ENCODE results near the gene ASAP2. TPM values are rescaled to one million over a fixed set of nuclear protein-coding genes. Genes with fewer than 3 reads are reported as not detected.

The ASAP2 gene
- total RNA-seq (2022; extraction: Qiagen RNA extraction), result 37.8 to 48.5 TPM (median 48.2 TPM) in 5 replicates

GRCh38 chr2:9205963-9206948 lies at the start of gene ASAP2:
Gene ASAP2 (plus strand): TSS chr2:9206812. CDS start chr2:9207105, 293 bp downstream.

GRCh38 chr2:9423100-9423921 lies 216.7 kb downstream of the ASAP2 start, which contains the start of the genes CPSF3 and ITGB1BP1:
Gene CPSF3 (plus strand): TSS chr2:9423654. CDS start chr2:9423774, 120 bp downstream.
Gene ITGB1BP1 (minus strand): TSS chr2:9423528. CDS start chr2:9418697, 4,831 bp downstream.

Other genes with a start within 250 kb of the ASAP2 start
- 66.0 to 81.0 TPM (median 75.3 TPM) in 5 replicates for gene MBOAT2, start 203.1 kb upstream of the ASAP2 start, total RNA-seq (2022; extraction: Qiagen RNA extraction)
- gene ITGB1BP1, start 216.7 kb downstream of the ASAP2 start, total RNA-seq (2022; extraction: Qiagen RNA extraction), result 166 to 178 TPM (median 173 TPM) in 5 replicates
- 46.5 to 61.0 TPM (median 50.3 TPM) in 5 replicates for gene CPSF3, start 216.8 kb downstream of the ASAP2 start, total RNA-seq (2022; extraction: Qiagen RNA extraction)